Measurements from ENCODE around the gene TPST2.

TPST2 gene

GRCh38 chr22:26558248-26558895, 31.6 kb downstream of the TPST2 start:
- DNase-seq (ENCODE audit: low read depth in 1 of 2, low spot score in 1 of 2), result no peak

DNA sequence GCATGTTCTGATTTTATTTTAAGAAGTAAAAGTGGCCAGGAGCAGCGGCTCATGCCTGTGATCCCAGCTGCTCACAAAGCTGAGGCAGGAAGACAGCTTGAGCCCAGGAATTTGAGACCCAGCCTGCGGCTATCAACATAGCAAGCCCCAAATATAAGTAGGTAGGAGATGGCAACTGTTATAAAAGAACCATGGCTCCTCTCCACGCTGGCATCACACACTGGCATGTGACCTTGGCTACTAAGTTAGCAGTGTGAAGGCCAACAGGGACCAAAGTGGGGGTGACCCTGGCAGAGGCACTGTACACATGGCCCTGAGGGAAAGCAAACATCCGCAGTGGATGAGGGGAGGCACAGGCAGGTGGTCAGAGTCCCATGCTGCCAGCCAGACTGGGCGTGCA, 33.0 kb downstream of the TPST2 start:
- DNase-seq (ENCODE audit: low read depth in 1 of 2, low spot score in 1 of 2), result no peak

GRCh38 chr22:26555478-26555877, 34.5 kb downstream of the TPST2 start:
- DNase-seq (ENCODE audit: low read depth in 1 of 2, low spot score in 1 of 2), result no peak

DNA sequence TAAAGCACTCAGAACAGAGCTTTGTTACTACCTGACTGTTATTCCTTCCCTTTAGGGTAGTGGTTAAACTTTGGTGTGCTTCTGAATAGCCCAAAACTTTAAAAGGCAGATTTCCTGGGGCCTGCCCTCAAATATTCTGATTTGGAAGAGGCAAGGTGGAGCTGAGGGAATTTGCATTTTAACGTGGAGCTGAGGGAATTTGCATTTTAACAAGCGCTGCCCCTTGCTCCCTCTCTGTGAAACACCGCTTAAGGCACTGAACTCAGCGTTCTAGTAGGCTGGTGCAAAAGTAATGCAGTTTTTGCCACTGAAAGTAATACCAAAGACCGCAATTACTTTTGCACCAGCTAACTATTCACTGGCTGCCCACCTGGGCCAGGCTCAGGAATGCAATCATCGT, 35.0 kb downstream of the TPST2 start:
- no peak for DNase-seq (ENCODE audit: low read depth in 1 of 2, low spot score in 1 of 2)

DNA sequence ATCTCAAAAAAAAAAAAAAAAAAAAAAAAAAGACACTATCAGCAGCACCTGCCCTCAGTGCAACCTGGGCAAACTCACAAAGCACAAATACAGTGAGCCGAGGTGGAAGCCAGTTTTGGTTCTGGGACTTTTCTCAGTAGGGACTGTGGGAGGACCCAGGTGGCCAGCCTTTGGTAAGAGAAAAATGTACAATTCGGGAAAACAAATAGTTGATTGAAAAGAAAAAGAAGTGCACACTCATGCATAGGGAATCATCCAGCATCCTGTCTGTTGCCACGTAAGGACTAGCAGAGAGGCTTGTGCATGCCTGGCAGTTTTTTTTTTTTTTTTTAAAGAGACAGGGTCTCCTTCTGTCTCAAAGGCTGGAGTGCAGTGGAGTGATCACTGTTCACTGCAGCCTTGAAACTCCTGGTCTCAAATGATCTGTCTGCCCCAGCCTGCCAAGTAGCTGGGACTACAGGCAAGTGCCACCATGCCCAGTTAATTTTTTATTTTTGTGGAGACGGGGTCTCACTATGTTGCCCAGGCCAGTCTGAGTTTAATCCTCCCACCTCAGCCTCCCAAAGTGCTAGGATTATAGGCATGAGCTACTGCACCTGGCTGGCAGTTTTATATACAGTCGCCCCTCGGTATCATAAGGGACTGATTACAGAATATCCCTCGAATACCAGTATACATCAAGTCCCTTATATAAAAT, 36.7 kb downstream of the TPST2 start:
- no peak for DNase-seq (ENCODE audit: low read depth in 1 of 2, low spot score in 1 of 2)

DNA sequence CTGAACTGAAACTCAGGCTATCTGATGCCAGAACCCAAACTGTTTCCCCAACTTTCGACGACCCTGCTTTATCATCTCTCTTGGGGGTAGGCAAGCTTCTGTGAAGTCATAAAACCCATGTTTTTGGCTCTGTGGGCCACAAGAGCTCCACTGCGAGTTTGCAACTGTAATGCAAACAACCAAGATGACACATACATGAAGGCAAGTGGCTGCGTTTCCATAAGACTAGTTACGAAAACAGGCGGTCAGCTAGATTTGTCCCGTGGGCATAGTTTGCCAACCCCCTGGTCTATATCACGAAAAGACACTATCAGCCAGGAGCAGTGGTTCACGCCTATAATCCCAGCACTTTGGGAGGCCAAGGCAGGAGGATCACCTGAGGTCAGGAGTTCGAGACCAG, 37.5 kb downstream of the TPST2 start:
- no peak for DNase-seq (ENCODE audit: low read depth in 1 of 2, low spot score in 1 of 2)

DNA sequence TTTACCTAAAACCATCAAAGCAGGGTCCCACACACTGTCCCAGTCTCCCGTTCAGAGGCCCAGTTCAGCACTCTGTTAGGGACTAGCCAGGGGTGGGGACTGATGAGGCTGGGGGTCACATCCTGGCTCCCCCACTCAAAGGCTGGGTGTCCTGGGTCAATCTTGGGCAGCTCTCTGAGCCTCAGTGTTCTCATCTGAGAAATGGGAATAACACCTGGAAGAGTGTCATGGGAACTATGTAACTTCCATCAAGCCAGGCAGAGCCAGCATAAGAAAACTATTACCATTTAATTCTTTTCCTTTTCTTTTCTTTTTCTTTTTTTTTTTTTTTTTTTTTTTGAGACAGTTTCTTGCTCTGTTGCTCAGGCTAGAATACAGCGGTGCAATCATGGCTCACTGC, 38.4 kb downstream of the TPST2 start:
- DNase-seq (ENCODE audit: low read depth in 1 of 2, low spot score in 1 of 2), result no peak

- no peak for DNase-seq (ENCODE audit: low read depth in 1 of 2, low spot score in 1 of 2)
Observed at GRCh38 chr22:26550498-26551033, 39.4 kb downstream of the TPST2 start.

DNA sequence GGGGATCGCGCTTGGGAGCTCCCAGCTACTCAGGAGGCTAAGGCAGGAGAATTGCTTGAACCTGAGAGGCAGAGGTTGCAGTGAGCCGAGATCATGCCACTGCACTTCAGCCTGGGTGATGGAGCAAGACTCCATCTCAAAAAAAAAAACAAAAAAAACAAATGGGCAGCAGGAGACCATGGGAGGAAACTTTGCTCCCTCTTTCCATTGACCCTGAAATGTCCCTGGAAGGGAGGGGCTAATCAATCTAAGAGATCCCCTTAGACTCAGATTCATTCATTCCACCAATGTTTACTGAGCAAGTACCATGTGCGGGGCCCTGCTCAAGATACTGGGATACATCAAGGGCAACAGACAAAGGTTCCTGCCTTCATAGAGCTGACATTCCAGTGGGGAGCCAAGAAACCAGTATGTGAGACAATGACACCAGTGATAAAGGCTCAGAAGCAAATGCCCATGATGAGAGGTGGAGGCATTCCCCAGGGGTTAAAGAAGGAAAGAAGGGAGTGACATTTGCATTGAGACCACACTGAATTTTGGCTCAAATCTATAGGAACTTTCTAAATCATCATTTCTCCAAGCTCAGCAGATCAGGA, 39.9 kb downstream of the TPST2 start:
- DNase-seq (ENCODE audit: low read depth in 1 of 2, low spot score in 1 of 2), result no peak

GRCh38 chr22:26548984-26549383, 40.9 kb downstream of the TPST2 start:
- no peak for DNase-seq (ENCODE audit: low read depth in 1 of 2, low spot score in 1 of 2)

DNA sequence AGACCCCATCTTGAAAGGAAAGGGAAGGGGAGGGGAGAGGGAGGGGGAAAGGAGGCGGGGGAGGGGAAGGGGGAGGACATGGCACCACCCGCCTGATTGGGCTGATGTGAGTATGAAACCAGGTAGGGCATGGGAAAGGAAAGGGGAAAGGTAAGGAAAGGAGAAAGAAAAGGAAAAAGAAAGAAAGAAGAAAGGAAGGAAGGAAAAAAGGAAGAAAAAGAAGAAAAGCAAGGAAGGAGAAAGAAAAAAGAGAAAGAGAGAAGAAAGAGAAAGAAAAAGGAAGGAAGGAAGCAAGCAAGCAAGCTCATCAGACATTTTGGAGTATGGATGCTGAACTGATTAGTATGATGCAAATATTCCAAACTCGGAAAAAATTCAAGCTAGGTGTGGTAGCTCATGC, 41.6 kb downstream of the TPST2 start:
- DNase-seq (ENCODE audit: low read depth in 1 of 2, low spot score in 1 of 2), result no peak

GRCh38 chr22:26547837-26548236, 42.1 kb downstream of the TPST2 start:
- no peak for DNase-seq (ENCODE audit: low read depth in 1 of 2, low spot score in 1 of 2)

GRCh38 chr22:26547426-26547825, 42.5 kb downstream of the TPST2 start:
- DNase-seq (ENCODE audit: low read depth in 1 of 2, low spot score in 1 of 2), result no peak

DNA sequence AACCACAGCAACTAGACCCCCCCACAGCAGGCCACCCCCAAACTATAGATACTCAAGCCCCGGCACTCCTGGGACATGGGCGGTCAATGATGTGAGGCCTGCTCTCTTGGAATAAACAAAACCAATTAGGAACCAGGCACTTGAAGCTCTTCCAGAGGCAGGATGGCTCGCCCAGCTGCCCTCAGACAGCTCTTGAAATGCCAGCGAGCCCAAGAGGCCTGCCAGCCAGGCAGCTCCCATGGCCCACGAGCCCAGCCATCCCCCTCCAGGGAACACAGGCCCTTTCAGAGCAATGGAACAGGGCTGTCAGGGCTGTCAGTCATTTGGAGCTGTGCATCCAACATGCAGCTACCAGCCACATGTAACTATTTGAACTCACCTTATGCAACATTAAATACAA, 43.6 kb downstream of the TPST2 start:
- no peak for DNase-seq (ENCODE audit: low read depth in 1 of 2, low spot score in 1 of 2)

- no peak for DNase-seq (ENCODE audit: low read depth in 1 of 2, low spot score in 1 of 2)
Observed at GRCh38 chr22:26545827-26546226, 44.1 kb downstream of the TPST2 start.

DNA sequence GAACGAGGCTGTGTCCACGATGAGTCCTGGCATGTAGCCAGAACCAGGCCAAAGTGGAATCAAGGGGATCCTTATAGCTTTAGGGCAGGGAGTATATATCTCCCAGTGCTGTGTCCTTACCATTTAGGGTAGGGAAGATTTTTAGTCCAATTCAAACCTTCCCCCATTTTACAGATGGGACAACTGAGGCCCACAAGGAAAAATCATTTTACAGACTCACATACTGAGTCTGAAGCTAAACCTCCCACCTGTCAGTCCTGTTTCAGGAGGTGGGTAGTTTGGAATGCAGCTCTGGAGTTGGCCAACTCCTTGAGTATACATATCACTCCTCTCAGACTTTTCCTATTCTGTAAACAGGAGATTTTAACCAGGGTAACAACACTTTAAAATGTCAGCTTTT, 44.5 kb downstream of the TPST2 start:
- no peak for DNase-seq (ENCODE audit: low read depth in 1 of 2, low spot score in 1 of 2)

DNA sequence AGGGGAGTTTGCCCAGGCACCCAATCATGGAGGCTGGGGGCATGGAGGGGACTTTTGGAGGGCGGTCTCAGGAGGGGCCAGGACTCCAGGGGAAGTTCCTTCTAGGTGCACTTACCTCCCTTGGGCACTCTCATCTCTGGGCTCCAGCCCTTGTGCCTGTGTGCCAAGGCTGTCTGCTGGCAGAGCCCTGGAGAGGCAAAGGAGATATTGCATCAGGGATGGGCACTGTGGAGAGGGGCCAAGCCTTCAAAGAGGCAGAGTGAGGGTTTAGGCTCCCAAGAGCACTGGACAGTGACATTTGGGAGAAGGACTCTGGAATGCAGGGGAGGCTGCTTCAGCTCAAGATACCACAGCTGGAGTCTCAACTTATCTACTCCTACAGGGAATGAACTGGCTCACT, 45.4 kb downstream of the TPST2 start:
- DNase-seq (ENCODE audit: low read depth in 1 of 2, low spot score in 1 of 2), result no peak

- DNase-seq (ENCODE audit: low read depth in 1 of 2, low spot score in 1 of 2), result no peak
Observed at GRCh38 chr22:26542831-26543230, 47.1 kb downstream of the TPST2 start.

DNA sequence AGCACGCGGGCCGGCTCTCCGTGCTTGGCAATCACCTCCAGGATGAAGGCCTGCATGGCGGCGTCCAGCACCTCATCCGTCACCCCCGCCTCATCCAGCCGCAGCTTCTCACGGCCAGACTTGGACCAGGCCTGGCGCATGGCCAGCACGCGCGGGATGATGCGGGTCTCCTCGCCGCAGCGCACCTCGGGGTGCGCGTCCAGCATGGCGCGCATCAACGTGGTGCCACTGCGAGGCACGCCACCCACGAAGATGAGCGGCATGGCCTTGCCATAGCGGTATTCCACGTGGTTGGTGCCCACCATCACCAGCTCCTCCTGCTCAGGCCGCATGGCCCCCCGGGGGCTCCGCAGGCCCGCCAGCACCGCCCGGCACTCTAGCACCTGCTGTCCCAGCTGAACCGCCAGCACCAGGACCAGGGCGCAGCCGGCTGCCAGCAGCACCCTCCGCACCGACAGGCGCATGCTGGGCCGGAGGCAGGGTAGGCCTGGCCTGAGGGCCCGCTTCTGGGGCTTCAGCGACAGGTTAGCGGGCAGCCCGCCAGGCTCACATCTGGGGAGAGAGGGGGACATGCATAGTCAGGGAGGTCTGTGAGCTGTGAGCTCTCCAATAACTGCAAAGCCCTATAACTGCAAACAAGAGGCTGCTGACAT, 48.6 kb downstream of the TPST2 start:
- no peak for DNase-seq (ENCODE audit: low read depth in 1 of 2, low spot score in 1 of 2)

DNA sequence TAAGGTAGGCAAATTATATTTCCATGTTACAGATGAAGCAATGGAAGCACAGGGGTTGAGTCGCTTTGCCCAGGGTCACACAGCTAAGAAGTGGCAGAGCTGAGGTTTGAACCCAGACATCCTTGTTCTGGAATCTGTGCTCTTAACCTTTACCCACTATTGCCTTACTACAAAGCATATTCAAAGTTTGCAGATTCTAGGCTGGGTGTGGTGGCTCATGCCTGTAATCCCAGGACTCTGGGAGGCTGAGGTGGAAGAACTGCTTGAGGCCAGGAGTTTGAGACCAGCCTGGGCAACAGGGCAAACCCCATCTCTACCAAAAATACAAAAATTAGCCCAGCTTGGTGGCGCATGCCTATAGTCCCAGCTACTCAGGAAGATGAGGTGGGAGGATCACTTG, 49.8 kb downstream of the TPST2 start:
- DNase-seq (ENCODE audit: low read depth in 1 of 2, low spot score in 1 of 2), result no peak

GRCh38 chr22:26536762-26537134, 53.2 kb downstream of the TPST2 start:
- no peak for DNase-seq (ENCODE audit: low read depth in 1 of 2, low spot score in 1 of 2)
